Activated CD8-positive, alpha-beta memory T cell treated with anti-CD3 and anti-CD28 coated beads, Interleukin-2, amount 50 U/mL, for 1 hour (primary cell): Measurements from ENCODE around the gene CALML3.

ENCODE experiments used
- DNase-seq: peaks from one replicate; pipeline ENCODE4 v3.0.0-alpha.2; 2020; ENCODE audit errors: extremely low read depth

The CALML3 gene

DNA sequence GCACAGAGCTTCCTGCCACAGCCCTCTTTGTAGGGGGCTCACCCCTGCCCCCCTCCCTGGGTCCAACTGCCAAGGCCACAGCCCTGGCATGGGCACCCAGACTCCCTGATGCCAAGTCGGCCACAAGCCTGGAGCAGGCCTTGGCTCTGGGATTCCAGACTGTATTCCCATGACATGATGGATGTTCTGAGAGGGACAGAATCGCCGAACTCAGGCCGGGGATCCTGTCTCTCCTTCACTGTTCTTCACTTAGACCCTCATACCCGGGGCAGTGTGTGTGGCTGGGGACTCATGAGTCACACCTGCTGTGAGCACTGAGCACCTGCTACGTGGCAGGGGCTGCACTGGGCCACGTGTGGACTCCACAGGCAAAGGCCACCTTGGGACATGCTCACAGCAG, 33.3 kb upstream of the CALML3 start:
- DNase-seq = no peak

DNA sequence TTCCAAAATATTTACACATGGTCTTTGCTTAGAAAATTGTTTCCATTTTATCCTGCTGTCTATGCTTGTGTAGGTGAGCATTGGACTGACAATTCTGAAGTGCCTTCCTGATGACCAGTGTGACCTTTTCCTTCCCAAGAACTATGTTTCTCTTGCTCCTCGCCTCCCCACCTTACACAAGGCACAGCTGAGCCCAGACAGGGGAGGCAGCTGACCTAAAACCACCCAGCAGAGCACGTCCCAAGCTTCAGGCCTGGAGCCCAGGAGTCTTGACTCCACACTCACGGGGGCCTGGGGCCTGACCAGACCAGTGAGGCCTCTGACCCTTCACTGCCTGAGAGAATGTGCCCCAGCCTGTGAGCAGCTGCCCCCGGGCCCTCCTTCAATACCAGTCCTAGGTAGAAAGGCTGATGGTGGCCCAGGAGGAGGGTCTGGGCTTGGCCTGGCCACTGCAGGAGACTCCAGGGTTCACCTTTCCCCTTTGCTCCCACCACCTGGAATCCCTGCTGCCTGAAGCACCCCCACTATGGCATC, 32.4 kb upstream of the CALML3 start:
- no peak for DNase-seq

DNA sequence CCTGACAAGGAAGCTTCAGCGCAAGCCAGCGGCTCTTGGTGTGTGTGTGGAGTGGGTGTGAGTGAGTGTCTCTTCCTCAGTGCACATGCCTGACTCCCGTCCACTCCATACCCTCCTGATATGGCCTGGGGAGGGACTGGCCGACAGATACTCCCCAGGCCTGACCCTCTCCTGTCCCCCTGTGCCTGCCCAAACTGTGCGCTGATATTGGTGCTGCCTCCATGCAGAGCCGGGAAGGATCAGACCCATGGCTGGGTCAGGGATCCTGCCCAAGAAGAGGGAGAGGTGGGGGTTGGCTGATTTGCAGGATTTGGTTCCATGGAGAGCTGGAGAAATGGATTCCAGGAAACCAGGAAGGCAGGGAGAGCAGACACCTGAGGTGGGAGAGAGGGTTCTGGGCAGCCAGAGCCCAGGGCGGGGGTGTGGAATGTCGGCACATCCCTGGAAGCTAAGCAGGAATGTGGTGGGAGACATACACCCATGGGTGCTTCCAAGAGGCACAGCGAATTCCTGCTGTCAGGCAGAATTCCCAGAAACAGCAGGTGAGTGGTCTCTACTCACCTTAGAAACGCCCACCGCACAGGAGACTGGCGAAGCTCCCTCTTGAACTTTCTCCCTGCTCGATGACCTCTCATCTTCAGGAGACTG, 31.7 kb upstream of the CALML3 start:
- DNase-seq = no peak

DNA sequence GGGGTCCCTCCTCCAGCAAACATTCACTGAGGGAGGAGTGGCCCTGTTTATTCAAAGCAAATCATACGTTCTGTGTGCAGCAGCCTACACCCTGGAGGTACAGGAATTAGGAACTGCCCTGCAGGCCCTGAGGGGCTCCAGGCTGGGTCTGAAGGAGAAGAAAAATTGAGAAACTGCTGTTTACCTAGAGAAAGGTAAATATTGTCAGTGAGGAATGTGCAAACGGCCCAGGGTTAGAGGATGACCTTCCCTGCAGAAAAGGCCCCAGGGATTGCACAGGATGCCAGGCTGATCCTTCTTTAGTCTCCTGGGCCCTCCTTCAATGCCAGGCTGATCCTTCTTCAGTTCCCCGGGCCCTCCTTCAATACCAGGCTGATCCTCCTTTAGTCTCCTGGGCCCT, 31.1 kb upstream of the CALML3 start:
- DNase-seq = no peak

DNA sequence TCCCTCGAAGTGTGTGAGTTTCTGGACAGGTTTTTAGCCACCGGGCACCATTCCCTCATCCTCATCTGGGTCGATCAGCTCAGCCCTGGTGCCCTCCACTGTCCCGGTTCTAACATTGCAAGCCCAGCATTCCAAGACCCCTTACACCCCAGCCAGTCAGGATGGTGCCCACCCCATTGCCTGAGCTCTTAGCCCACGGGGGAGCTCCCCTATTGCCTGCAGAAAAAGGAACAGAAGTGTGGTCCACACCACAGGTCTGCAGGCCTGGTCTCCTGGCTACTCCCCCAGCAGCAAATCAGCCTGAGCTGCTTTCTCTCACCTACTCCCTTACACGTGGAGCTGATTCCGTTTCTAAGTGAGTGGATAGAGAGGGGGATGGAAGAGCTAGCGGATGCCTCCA, 30.1 kb upstream of the CALML3 start:
- DNase-seq = no peak

DNA sequence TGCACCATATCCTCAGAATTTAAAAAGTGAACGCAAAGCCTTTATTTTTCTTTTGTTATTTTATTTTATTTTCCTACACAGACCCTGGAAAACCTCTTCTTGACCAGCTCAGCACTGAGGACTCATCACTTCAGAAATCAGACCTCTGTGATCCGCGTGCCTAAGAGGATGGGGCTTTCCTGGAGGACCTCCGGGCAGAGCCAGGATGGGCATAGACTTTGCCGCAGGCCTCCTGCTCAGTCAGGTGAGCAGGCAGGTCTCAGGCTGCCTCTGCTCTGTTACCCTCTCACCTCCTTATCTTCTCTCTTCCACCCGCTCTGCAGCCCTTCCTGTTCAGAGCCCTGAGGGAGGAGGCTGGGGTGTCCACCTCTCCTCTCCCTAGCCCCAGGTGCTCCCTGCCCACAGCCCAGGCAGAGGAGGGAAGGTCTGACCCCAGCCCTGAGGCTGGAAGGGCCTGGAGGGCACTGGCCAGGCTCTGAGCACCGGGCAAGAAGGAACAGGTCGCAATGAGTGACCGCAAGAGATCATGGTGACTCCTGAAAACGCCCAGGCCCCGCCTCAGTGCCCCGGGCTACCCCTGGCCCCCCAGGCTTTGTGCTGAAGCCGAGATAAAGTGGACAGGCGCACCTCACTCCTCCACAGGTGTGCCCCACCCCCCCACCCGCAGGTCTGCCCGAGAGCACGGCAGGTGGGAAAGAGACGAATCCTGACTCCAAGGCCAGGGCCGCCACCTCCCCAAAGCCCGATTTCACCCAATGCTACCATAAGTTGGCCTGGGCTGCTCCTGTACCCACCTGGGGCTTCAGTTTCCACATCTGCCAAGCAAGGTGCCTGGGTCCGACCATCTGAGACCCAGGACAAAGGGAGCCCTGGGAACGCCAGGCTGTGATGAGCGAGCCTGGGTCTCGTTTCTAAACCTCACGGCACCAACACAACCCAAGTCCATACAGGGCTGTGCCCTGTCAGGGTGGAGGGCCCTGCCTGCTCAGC, 28.2 kb upstream of the CALML3 start:
- DNase-seq = no peak

DNA sequence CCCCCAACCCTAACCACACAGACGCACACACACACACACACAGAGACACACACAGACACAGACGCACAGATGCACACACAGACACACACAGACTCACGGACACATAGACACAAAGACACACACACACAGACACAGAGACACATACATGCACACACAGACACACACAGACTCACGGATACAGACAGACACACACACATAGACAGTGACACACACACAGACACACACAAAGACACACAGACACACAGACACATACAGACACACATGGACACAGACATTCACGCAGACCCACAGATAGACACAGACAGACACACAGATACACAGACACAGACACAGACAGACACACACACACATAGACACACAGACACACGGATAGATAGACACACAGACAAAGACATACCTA, 27.5 kb upstream of the CALML3 start:
- DNase-seq = no peak

DNA sequence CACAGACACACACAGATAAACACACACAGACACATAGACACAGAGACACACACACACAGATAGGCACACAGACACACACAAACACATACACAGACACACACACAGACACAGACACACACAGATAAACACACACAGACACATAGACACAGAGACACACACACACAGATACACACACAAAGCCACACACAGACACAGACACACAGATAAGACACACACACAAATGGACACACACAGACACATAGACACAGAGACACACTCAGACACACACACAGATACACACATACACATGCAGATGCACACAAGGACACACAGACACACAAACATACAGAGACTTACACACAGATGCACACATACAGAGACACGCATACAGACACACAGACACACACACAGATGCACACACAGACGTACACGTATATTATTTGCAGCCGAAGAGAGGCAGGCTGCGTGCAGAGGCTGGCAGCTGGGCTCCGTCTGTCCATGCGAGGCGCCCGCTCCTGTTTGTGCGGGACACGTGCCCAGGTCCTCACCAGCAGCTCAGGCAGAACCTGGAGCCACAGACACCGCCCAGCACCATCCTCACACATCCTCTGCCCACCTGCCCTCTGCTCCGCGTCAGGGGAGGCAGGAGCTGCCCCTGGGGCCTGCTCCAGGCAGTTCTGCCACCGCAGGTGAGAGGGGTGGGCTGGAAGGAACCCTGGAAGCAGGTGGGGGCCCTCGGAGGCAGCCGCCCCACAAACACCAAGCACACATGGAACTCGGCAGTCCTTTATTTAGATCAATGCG, 26.6 kb upstream of the CALML3 start:
- DNase-seq = no peak

DNA sequence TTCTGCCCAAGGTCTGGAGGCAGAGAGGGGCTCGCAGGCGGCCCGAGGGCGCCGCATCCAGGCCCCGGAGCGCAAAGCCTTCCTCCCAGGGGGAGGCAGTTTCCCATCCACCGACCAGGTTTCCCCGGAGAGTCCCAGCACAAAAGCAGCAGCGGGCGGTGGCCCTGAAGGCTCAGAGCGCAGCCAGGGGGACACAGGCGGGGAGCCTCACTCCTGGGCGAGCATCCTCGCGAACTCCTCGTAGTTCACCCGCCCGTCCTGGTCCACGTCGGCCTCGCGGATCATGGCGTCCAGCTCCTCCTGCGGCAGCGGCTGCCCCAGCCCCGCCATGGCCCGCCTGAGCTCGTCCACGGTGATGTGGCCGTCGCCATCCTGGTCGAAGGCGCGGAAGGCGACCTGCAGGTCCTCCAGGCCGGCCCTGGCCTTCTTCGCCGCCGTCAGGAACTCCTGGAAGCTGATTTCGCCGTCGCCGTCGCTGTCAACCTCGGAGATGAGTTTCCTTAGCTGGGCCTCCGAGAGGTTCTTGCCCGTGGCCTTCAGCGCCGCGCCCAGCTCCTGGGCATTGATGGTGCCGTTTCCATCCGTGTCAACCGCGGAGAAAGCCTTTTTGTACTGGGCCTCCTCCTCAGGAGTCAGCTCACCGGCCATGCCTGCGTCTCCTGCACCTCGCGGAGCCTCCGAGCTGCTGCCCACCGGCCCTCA, 25.8 kb upstream of the CALML3 start:
- DNase-seq = no peak

DNA sequence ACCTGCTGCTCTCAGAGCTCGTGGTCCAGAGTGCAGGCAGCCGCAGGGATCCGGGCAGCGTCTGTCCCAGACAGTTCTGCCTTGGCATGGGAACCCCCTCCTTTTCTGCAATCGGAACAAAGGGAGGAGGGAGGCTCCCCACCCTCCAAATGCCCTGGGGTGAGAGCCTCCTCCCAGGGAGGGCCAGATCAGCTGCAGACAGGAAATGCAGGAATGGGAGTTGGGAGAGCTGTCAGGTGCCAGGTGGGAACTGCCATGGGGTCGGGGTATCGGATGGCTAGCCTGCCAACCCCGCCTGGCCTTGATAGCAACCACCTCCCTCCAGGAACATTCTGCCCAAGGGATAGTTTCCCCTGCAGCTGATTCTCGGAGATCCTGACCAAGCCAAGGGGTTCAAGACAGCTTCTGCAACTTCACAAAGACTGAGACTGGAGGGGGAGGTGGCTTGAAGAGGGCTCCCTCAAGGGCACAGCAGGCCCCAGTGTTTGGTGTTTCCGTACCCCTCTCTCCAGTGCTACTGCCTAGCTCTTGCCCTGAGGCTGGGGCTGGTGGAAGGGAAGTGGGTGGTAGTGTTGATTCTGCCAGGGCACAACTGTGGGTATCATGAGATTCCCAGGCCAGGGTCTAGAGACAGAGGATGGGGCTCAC, 25.1 kb upstream of the CALML3 start, which contains the start of gene CALML5:
Gene CALML5, minus strand, starts transcription at position 78 of the 648 bp plus-strand sequence. CDS start 132 bp downstream, outside the sequence.
- DNase-seq = no peak

DNA sequence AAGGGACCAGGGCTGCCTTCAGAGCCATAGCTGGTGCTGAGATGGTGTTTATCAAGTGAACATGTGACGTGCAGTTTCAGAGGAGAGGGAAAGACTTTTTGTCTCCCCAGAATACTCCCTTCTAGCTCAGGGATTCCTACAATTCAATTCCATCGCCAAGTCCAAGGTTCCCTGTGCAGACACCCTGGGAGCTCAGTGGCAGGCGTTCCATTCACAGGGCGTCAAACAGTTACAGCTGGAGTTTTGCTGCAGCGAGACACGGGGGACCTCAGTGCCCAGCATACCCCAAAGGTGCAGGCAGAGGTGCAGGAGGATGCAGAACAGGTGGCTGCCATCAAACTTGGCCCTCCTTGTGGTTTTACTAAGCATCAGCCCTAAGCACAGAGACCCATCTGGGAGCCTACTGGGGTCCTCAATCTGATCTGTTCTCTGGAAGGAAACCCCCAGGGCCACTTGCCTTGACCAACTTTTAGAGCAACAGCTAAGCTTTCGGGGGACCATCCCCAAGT, 24.5 kb upstream of the CALML3 start:
- no peak for DNase-seq

DNA sequence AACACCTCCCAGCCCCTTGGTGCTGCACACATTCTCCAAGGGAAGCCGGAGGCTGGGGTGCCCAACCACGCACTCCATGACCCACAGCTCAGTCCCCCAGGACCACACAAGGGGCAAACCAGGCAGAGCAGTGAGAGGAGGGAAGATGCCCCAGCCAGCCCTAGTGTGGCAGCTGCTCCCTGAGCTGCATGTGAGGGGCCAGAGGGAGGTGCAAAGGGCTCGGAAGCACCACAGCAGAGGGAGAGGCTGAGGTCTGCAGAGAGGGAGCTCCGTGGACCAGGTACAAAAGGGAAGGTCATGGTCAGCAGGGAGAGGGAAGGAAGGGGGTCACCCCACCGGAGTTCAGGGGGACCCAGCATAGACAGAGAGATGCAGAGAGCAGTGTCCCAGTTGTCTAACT, 23.9 kb upstream of the CALML3 start:
- no peak for DNase-seq

DNA sequence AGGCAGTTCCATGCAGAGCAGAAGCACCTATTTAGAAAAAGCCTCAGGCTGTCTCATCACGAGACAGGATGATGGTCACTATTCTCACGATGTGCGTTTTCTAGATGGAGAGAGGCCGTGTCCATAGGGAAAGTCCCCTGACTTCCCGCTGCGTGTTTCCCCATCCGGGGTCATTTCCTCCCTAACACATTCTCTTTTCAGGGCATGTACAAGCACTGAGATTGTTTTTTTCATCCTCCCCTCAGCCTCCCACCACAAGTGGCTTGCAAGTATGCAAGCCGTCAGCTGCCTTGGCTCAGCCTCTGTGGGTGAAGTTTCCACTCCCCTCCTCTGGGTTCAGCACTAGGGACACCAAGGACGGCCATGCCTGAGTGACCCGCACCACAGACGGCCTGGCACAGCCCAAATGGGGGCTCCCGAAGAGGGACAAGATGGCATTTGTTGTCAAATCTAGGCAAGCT, 22.7 kb upstream of the CALML3 start:
- no peak for DNase-seq

DNA sequence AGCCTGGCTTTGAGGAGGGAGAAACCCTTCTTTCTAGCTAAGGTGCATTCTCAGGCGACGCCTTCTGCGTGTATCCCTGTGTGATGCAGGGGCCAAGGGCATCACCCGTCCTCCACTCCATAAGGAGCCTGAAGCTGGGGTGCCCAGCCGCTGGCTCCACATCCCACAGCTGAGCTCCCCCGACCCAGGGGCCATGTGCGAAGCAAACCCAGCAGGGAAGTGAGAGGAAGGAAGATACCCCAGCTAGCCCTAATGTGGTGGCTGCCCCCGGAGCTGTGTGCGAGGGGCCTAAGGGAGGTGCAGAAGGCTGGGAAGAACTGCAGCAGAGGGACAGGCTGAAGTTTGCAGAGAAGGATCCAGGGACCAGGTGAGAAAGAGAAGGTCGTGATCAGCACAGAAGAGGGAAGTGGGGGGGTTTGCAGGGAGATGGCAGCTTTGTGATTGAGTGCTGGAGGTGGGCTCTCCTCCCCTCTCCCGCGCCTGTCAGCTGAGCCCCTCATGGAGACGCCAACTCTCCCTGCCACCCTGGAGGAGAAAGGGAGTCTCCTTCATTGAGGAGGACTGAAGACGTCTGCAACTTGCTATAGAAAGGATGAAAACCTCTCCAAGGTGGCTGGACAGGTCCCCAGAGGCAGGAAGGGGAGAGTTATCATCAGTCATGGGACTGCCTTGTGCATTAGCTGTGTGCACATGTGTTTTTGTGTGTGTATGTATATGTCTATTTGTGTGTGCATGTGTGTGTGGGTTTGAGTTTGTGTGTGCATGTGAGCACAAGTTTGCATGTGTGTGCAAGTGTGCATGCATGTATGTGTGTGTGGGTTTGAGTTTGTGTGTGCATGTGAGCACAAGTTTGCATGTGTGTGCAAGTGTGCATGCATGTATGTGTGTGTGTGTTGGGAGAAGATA, 21.9 kb upstream of the CALML3 start:
- DNase-seq = no peak

DNA sequence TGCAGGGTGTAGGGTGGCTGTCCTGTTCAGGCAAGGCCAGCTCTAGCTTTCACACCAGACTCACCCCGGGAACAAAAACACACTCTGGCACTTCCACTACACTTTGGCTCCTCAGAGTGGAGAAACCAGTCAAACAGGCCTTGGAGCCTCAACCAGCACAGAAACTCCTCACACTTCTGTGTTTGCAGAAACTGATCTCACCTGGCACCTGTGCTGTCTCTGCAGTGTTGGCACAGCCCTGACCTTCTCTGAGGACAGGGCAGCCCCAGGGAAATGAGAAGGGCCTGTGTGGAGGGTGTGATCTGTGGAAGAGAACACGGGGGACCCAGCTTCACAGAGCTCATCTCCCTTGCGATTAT, 21.3 kb upstream of the CALML3 start:
- DNase-seq = no peak

DNA sequence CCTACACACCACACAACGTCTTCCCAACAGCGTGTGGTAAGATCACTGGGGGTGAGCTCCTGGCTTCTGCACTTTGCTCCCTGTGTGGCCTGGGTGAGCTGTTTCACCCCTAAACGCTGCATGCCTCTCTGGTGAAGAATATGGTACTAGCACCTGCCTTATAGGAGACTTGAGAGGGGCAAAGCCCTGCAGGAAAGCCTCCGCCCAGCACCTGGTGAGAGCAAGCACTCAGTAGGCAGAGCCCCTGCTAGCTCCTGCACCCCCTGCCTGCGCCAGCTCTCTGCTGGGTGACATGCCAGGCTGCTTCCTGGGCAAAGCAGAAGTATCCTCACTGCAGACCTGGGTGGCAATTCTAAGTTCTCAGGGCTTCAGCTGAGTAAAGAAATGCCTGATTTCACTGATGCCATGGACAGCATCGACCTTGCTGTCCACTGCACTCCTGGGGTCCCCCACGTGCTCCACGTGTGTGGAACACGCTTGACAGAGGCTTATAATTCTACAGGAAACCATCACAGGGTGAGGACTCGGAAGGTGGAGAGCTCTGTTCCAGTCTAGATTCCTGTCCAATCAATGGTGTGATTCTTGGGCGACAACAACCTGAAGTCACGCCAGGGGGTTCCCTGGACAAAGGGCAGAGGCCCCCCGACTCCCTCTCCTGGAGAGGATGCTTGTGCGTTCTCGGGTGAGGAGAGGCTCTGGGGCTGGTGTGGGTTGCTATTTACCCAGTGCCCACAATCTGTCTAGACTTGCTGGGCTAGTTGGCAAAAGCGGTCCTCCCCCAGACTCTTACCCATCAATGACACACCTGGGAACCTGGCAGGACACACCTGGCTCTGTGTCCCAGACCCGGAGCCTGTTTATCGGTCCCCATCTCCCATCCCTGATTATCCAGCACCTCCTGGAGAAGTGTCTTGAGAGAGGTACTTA, 20.4 kb upstream of the CALML3 start:
- no peak for DNase-seq

DNA sequence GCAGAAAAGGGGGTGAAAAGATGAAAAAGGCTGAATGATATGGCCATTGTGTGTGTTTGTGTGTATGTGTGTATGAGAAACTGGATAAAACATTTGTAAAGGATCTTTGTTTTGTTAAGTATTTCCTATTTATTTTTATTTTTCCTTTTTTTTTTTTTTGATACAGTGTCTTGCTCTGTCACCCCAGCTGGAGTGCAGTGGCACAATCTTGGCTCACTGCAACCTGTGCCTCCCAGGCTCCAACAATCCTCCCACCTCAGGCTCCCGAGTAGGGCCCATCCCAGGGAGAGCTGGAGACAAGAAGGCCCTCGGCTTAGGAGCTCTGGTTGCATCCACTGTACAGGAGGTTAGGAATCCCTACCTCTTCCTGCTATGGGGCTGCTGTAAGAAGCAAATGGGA, 18.5 kb upstream of the CALML3 start:
- no peak for DNase-seq
